Activated CD4-positive, alpha-beta T cell treated with anti-CD3 and anti-CD28 coated beads for 48 hours (primary cell): ENCODE data around the gene KPNA4.
"Not testable (repeated sequence)": the region's sequence is repeated elsewhere in the genome, so short reads cannot be mapped to it uniquely, and the experiment has no call there.

Experiments
- DNase-seq: peaks from one replicate; pipeline ENCODE4 v3.0.0-alpha.2; 2020

KPNA4 gene

GRCh38 chr3:160482796-160483195 is 82.6 kb downstream of the KPNA4 start:
- DNase-seq: no peak

DNA sequence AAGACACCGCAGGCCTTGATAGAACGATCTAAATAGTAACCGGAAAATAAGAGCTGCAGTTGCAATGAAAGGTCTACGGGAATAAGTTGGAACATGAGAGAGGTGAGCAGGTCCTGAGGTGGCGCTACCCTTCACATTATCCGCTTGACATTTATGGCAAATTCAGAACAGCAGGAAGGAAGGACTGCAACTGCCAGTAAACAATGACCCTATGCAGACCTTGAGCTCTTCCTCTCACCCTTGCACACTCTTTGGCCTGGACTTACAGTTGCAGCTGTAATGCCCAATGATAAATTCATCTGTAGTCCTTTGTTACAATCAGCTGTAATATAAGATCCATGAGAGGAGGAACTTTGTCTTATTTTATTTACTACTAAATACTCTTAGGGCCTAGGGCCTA is 83.5 kb downstream of the KPNA4 start:
- no peak for DNase-seq

GRCh38 chr3:160480931-160481330 is 84.4 kb downstream of the KPNA4 start:
- no peak for DNase-seq

GRCh38 chr3:160479376-160479775 is 86.0 kb downstream of the KPNA4 start:
- no peak for DNase-seq

DNA sequence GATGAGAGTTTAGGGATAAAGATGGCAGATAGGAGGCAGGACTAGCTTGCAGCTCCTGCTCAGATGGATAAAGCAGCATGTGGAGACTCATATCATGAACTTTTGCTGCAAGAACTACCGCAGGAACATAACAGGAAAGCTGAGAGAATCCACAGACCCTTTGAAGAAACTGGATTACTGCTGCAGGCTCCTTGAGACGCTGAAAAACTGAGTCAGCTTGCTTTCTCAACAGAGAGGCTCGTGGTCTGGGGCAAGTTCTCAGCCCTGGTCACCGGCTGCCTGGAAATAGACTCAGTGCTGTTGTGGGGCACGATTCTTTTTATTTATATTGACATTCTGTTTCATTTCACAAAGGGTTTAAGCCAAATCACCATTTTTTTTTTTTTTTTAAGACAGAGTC is 87.0 kb downstream of the KPNA4 start:
- DNase-seq: no peak

GRCh38 chr3:160477750-160478149 is 87.6 kb downstream of the KPNA4 start:
- no peak for DNase-seq

GRCh38 chr3:160475884-160476283 is 89.5 kb downstream of the KPNA4 start:
- DNase-seq: no peak

GRCh38 chr3:160475153-160475552 is 90.2 kb downstream of the KPNA4 start:
- no peak for DNase-seq

- DNase-seq: no peak
Observed at GRCh38 chr3:160474416-160474838, 90.9 kb downstream of the KPNA4 start.

- DNase-seq: no peak
Observed at GRCh38 chr3:160473978-160474377, 91.4 kb downstream of the KPNA4 start.

GRCh38 chr3:160473221-160473620 is 92.2 kb downstream of the KPNA4 start:
- DNase-seq: no peak

- DNase-seq: no peak
Observed at GRCh38 chr3:160472344-160472743, 93.0 kb downstream of the KPNA4 start.

DNA sequence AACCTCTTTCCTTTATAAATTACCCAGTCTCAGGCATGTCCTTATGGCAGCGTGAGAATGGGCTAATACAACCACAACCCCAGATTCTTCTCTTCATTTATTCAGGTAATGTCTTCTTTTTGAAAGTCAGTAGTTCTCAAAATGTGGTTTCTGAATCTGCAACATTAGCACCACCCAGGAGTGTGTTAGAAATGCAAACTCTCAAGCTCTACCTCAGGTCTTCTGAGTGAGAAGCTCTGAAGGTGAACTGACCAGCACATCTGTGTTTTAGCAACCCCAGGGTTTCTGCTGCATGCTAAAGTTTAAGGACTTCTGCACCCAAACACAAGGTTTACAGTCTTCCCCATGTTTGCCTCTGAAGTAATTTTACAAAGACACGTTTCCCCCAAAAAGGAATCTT is 93.5 kb downstream of the KPNA4 start:
- DNase-seq: no peak

- no peak for DNase-seq
Observed at GRCh38 chr3:160470181-160470580, 95.2 kb downstream of the KPNA4 start.

DNA sequence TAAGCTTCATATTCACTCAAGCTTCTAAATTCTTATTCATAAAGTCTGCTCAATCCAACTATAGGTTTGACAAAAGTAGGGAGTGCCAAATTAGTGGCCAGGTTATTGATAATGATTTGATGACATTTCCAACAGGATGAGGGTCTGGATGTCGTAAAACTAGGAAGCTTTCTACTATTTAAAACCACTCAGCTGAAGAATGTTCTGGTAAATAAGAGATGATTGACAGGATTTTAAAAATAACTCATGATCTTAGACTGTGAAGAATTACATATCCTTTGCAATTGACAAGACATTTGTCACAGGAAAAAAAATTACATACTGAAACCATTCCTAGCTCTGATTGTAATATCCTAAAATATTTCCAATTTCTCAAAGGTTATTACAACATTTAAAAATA is 100.4 kb downstream of the KPNA4 start:
- DNase-seq: no peak

DNA sequence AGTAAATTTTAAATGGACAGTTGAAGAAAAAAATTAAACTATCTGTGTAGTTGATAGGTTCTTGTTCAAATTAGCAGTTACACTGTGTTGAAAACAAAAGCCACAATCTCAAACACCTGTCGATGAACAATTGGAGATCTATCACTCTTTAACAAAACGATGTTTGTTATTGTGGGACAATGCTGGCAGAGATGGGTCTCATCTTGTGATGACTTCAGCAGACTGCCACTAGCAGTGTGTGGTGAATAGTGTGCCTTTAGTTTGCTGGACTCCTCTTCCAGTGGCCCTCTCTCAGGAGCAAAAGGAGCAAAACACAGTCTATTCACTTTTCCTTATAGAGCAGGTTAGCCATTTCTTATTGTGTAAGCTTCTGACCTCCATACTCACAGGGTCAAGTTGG is 101.0 kb downstream of the KPNA4 start:
- no peak for DNase-seq

DNA sequence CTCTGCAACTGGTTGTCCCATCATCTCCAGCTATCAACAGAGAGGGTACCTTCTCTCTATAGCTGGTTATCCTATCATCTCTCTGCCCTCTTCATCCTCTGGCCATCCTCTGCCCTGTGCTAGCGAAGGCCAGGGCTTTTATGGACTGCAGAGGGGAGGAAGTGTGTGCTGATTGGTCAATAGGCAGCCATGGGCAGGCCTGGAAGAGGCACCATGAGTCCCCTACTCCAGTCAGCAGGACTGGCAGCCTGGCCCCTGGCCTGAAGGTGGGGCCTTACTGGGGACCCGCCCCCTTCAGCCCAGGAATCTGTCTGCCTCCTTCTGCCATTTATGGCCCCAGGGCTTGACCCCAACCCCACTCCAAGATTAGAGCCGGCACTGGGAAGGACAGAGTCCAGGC is 105.3 kb downstream of the KPNA4 start:
- DNase-seq: no peak

- DNase-seq: no peak
Observed at GRCh38 chr3:160459450-160459970, 105.9 kb downstream of the KPNA4 start.

- no peak for DNase-seq
Observed at GRCh38 chr3:160458151-160458550, 107.2 kb downstream of the KPNA4 start.

DNA sequence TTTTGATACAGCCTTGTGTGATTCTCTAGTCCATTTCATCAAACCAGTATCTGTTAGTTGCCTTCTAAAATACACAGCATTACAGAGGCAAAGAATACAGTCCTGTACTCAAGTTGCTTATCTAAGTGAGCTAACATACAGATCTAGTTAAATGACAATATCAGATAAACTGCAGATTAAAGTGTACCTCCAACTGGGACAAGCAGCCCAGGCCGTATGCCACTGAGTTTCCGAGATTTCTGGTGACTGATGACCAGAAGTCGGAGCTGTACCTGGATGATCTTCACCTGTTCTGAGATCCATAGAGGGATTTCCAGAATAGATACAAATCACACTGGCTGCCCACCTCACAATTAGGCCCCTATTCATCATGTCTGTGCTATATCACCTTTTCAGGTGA is 109.5 kb downstream of the KPNA4 start:
- DNase-seq: no peak

DNA sequence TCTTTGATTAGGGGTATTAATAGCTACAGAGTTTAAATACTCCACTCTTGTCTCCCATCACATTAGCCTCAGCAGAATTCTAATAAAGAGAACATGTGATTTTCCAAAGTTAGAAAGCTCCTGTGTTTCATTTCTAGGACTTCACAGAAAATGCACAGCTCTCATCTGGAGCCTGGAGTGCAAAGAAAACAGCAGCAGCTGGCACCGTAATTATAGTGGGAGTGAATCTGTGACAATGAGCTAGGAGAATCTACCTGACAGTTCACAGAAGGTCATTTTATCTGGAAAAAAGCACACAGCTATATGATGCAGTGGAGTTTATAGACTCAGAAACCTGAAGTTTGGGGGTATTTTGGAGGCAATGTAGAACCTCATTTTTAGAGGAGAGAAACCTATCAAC is 110.4 kb downstream of the KPNA4 start:
- DNase-seq: no peak

GRCh38 chr3:160452251-160452650 is 113.1 kb downstream of the KPNA4 start:
- not testable (repeated sequence) for DNase-seq

DNA sequence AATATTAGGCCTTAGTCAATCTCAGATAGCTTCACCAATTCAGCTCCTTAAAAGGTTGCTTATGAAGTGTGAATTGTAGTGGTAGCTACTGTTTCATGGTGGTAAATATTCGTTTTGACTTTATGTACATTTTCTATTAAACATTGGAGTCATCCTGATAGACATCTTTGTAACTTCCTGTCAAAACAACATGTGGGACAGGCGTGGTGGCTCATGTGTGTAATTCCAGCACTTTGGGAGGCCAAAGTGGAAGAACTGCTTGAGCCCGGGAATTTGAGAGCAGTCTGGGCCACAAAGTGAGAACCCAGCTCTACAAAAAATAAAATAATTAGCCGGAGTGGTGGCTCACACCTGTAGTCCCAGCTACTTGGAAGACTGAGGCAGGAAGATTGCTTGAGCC is 113.8 kb downstream of the KPNA4 start:
- no peak for DNase-seq

- no peak for DNase-seq
Observed at GRCh38 chr3:160450846-160451245, 114.5 kb downstream of the KPNA4 start.

DNA sequence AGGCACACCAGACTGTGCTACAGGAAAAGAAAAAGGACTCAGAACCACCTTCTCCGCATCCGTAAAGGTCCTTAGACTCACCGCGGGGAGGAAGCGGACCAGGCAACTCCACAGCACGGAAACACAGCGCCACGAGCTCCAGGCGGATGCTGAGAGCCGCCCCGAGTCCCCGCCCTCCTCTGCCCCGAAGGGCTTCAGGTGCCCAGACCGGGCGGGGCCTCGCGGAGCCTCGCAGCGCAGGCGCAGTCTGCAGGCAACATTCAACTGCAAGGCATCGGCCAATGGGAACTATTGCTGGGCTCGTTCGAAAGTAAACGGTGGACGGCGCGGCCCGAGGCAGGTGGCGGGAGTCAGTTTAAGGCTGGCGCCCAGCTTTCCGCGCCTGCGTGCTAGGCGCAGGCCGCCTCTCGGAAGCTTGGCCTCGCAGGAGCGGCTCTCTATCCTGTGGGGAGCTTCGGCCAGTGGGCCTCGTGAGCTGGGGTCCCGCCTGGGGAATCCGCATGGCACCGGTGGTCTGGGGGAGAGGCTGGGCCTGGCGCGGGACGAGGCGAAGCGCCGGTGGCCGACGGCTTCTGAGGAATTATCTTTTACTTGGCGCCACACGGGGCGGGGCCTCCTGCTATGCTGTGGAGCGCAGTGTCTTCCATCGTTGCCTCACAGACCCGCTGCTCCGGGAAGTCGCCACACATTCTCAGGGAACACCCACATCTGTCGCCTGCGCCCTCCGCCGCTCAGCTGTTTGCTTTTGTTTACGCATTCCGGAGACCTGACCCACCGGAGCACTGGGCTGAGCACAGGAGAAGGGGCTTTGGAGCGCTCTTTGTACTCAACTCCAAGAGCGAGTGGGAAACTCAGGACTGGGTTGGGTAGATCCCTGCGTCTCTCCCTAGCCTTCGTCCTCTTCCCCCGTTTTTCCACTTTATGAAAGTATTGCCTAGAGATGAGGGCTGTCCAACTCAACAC is 115.5 kb downstream of the KPNA4 start, which contains the start of gene TRIM59:
TSS of gene TRIM59 (minus strand) at position 151 of the 963 bp plus-strand sequence. CDS start 10,603 bp downstream, outside the sequence.
- peak; percentile 99 for DNase-seq
